ENCODE results near the gene CACNA1F.
"Not testable (repeated sequence)": the region's sequence is repeated elsewhere in the genome, so short reads cannot be mapped to it uniquely, and the experiment has no call there.

The CACNA1F gene

DNA sequence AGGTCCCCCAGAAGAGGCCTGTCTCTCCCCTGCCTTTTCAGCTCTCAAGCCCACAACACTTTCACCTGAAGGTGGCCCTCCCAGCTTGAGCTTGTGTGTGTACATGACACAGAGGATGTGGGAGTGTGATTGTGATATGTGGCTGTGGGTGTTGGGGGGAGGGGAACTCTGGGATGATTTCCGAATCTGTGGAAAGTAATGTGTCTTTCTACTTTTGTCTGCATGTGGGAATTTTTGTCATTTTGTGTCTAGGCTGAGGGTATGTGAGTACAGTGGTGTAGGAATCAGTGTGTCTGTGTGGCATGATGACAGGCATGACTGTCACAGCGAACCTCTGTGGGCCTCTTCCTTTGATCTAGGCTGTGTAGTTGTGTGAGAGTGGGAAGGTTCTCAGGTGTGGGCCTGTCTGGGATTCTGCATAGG, 39.6 kb downstream of the CACNA1F start:
- DNase-seq = no peak

DNA sequence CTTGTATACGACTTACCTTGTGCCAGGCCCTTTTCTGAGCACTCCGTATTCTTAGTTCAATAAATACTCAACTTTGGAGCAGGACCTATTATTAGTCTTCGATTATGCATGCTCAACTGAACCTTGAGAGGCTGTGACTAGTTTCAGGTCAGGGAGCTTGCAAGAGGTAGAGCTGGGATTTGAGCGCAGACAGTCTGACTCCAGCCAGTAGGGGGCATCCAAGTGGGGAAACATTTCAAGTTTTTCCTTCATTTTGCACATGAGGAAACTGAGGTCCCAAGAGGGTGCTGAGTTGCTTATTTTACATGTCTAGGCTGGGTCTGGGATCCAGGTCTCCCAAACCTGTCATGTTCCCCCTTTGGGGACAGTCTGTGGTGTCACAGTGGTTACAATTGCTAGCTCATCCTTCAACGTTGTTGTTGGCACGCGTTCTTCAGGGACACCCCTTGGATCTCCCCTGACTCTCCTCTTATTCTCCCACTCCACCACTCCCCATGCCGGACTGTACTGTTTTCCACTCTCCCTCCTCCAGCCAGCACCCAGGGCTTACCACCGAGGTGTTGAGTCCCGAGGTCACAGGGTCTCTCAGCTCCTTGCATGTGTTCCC, 40.3 kb downstream of the CACNA1F start:
- DNase-seq = no peak

GRCh38 chrX:49191574-49192011, 41.5 kb downstream of the CACNA1F start:
- DNase-seq = no peak

DNA sequence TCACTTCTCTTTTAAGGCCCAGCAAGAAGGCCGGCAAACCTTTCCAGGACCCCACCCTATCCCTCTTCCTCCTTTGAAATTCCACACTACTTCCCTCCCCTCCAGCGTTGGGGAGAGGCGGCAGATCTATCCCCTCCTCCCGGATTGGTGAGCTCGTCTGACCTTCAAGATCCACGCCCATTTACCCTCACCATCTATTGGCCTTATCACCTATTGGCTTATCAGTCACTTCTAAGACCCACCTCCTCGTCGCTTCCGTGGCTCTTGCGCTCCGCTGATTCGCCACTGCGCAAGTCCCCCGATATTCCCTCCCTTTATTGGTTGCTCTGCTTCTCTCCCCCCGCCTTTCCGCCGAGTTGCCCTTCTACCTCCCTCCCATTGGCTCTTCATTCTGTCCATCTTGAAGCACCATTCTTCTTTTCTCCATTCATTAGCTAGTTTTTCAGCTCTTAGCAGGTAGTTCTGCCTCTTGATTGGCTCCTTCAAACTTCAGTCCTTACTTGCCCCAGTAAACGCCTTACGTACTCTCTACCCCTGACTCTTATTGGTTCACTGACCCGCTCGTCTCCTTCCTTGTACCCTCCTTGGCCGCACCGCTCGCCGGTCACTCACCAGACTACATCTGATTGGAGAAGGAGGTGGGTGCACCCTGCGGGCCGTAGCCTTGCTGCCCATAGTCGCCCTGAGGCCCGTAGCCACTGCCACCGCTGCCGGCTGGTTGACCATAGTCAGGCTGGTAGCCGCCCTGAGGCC, 42.1 kb downstream of the CACNA1F start:
- DNase-seq = peak; percentile 100

GRCh38 chrX:49189606-49190005, 43.5 kb downstream of the CACNA1F start:
- DNase-seq = no peak

DNA sequence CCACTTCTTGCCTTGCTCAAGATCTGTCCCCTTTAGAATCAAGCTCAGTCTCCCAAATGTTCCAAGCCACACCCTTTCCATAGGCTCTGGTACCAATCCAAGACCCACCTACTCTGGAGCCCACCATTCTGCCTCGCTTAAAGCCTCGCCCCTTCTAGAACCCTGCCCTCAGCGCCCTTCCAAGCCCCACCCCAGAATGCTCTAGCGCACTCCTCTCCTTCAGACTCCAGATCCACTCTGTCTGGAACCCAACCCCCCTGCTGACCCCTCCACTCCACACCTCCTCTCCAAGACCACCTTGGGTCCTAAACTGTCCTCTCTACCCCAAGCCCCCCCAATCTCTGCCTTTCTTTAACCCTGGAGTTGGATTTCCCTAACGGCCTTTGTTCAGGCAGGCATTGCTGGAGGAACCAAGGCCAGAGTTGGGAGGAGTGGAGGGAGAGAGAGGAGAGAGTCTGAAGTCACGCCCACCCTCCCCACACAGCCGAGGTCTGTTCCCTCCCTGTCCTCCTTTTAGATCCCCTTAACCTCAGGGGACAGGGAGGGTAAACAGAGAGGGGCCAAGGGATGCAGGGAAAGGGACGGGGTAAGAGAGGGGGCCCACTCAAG, 44.6 kb downstream of the CACNA1F start:
- DNase-seq = no peak

DNA sequence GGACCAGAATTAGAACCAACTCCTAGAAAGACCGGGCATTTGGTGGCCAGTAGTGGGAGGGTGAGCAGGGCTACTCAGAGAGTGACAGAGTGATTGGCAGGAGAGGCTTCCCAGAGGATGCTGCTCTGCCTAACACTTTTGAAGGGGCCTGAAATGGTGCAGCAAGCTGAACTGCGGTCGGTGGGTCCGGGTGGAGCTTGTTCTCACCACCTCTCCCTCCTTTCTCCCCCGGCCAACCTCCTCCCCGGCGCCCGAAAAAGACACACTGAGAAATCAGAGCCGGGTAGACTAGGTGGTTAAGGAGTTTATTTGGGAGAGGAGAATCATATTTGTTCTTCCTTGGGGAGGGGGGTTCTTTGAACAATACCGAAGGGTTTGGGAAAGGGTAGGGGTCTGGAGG, 45.6 kb downstream of the CACNA1F start:
- DNase-seq = no peak

DNA sequence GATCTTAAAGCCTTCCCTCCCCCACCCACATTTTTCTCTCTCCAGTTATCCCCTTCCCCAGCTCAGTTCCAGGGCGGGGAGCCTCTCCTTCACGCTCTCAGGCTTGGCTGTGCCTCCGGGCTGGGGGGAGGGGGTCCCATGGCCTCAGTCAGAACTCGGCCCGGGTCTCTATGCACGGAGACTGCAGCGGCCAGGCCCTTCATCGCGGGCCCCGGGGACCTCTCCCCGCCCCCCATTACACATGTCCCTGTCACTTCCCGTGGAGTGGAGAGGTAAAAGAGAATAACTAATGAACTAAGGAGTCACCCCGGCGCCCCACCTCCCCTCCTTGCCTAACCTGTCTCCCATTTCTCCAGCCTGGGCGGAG, 46.1 kb downstream of the CACNA1F start:
- DNase-seq = no peak

DNA sequence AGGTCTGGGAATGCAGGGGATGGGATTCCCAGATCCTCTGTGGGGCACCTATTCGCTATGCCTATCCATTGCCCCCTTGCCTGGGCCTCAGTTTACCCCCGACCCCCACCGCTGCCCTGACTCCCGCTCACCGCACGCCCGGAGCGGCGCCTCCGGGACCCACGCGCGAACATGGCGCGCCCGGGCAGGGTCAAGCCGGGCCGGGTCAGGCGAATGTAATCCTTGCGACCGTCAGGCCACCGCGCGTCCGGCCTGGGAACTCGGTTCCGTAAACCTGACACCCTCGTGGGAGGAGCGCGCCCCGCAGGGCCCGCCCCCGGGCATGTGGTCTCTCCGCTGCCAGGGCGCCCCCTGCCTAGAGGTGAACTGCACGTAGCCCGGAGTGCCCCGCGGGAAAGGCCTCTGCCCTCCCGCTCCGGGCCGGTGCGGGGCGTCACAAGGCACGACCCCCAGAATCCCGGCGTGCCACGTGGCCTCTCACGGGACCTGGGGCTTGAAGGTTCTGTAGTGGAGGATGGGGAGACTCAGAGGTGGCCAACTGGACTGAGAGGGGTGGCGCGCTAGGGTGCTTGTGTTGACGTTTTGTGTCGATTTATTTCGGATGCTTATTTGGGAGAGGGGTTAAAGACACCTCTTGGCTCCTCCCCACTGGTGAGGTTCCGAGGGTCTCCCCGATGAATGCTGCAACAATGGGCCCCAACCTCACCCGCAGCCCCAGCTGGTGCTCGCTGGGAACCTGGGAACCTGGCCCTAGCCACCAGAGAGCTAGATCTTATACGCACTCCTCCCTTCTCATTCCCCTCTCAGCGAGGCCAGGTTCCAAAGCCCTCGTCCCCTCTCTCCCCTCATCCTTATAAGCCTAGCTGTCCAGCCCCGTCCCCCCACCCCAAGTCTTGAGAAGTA, 46.8 kb downstream of the CACNA1F start, which contains the start of gene PRICKLE3:
TSS of gene PRICKLE3 (minus strand) at position 249 of the 903 bp plus-strand sequence. CDS start at position 173, 76 bp downstream.
- DNase-seq = peak; percentile 31

GRCh38 chrX:49184294-49185281, 48.6 kb downstream of the CACNA1F start:
- DNase-seq = no peak

DNA sequence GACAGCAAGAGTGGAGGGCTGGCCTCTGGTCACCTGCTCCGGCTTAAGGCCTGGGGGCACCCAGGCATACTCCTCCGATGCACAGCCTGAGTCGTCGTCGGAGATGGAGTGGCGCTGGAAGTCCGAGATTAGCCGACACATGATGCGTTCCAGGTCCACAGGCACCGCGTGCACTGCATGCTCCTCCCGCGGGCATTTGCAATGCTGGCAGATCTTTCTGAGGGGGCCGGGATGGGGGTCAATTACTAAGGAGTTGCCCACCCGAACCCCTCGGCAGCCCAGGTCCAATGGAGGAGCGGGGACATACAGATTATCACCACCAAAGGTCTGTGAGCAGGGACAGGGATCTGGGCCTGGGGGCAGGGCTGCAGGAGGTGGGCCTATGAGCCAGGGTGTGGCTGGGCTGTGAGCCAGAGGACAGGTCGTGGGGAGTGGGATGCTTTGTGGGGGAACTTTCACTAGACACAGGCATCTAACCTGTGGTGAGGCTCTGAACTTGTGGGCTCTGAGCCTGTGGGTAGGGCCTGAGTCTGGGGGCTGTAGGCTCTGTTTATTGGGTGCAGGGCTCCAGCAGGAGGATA, 49.3 kb downstream of the CACNA1F start:
- no peak for DNase-seq

DNA sequence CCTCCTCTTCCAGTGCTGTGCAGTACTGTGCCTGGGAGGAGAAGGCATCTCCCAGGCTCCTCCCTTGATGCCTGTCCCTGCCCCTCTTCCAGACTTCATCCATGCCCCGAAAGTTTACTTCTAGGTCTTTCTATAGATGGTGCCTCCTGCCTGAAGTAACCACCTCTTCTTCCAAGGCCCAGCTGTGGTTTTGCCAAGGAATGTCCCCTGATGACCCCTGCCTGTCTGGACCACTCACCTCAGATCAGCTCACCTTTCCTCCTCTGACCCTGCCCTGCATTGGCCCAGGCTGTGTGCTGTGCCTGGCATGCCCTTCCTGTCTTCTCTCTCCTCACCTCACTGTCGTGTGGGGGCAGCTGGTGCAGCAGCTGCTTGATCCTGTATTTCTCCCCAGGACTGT, 53.8 kb downstream of the CACNA1F start:
- no peak for DNase-seq

- DNase-seq = no peak
Observed at GRCh38 chrX:49178537-49178936, 54.6 kb downstream of the CACNA1F start.

DNA sequence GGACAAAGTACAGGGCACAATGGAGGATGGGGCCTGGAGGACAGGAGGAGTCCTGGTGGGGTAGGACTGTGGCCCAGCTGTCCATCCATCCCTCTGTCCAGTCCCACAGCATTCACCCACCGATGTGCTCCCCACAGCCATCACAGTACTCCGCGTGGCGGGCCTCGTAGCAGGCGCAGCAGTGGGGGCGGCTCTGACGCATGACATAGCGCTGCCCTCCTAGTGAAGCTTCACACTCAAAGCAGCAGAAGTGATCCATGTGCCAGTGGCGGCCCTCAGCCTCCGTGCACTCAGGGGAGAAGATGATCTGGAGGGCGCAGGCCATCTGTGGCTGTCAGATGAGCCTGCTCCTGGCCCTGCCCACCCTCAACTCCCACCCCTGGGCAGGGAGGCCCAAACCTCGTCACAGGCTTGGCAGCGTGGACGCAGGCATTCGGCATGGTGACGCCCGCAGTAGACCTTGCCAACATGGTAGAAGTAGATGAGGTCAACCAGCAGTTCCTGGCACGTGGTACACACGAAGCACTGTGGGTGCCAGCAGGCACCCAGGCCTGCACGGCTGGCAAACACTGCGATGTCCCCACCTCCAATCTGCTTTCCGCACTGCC, 55.2 kb downstream of the CACNA1F start:
- DNase-seq = no peak

- DNase-seq = no peak
Observed at GRCh38 chrX:49177338-49177833, 55.8 kb downstream of the CACNA1F start.

GRCh38 chrX:49176421-49177326, 56.5 kb downstream of the CACNA1F start:
- no peak for DNase-seq

GRCh38 chrX:49175435-49176274, 57.5 kb downstream of the CACNA1F start:
- no peak for DNase-seq

GRCh38 chrX:49174723-49175122, 58.4 kb downstream of the CACNA1F start:
- DNase-seq = no peak

DNA sequence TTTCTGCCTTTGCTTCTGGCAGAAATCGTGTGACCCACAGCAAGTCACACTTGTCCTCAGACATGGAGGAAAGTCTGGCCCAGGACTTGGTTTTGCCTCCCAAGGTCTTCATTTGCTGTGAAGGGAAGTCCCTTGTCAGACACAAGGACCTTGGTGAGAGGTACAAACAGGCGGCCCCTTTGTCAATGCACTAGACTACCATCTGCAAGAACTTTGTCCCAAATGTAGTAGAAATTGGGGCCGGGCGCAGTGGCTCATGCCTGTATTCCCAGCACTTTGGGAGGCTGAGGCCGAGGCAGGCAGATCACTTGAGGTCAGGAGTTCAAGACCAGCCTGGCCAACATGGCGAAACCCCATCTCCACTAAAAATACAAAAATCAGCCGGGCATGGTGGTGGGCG, 59.6 kb downstream of the CACNA1F start:
- DNase-seq = not testable (repeated sequence)
